ENCODE measurements around the gene SUSD6.

SUSD6 gene

DNA sequence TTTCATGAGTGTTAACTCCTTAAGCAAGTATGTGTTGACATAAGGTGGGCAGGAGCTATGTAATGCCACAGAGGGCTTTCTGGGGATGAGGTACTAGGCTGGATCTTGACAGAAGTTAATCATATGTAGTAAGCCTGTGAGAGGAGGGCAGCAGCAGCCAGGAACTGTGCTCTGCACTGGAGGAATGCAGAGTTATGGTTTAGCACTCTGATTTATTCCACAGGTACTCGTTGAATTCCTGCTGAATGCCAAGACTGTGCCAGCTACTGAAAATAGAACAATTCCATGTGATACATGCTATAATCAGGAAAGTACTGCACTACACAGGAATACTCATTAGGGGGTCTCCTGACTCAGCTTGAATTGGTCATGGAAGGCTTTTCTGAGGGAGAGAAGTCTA, 58.7 kb downstream of the SUSD6 start:
- in situ Hi-C loops (cut with MboI; ENCODE audit: low sequenced_read_pairs), result no loop called here

DNA sequence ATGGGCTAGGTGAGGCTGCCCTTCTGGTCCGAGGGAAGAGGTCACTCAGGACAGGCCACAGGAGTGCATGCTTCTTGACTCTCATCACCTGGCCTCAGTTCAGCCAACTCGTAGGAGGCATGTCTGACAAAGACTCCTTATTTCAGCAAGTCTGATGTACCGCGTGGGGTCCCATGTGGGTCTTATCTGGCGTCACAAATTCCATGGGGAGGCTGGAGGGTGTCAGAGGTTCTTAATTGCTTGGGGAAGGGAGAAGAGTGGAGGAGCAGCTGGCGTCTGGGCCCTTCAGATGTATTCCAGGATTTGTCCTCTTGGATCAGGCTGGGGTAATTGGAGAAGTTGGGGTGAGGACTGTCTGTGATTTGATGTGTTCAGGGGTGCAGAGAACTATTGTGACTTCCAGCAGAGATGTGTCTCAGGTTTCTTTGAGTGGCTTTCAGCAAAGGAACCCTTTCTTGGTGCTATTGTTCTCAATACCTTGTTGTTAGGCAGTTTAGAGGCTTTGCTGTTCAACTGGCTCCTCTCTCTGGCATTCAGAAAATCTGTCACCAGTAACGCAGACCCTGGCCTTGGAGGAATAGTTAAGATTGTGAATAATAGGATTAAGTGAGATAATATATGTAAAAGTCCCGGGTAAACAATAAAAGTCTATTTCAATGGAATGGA, 60.1 kb downstream of the SUSD6 start:
- in situ Hi-C loops (cut with MboI; ENCODE audit: low sequenced_read_pairs), result no loop called here

DNA sequence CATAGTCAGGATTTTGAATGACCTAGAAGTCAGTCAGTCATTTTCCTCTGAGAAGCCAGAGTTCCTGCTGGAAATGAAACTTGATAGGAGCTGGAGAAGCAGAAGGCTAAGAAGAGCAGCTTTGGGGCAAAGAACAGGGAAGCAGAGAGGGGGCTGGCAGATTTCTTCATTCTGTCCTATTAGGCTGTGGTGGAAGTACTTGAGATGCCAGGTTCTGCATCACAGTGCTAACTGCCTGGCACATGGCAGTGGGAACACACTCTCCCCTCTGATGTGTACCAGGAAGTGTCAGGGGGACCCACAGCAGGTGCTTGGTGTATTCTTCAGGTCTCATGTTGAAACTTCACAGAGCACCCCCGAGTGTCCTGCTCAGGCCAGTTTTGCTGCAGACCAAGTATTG, 61.0 kb downstream of the SUSD6 start:
- in situ Hi-C loops (cut with MboI; ENCODE audit: low sequenced_read_pairs), result no loop called here

DNA sequence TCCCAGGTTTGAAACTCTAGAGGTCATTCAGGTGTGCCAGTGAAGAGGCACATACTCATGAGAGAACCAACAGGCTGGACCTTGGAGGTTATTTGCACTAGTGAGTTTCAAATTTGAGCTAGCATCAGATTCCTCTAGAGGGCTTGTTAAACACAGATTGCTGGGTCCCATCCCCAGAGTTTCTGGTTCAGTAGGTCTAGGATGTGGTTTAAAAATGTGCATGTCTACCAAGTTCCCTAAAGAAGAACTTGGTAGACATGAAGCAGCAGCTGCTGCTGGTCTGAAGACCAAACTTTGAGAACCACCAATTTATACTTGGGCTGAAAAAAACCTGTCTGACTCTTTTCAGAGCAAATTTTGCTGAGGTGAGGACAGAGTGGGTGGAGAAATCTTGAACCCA, 61.7 kb downstream of the SUSD6 start:
- in situ Hi-C loops (cut with MboI; ENCODE audit: low sequenced_read_pairs), result no loop called here

DNA sequence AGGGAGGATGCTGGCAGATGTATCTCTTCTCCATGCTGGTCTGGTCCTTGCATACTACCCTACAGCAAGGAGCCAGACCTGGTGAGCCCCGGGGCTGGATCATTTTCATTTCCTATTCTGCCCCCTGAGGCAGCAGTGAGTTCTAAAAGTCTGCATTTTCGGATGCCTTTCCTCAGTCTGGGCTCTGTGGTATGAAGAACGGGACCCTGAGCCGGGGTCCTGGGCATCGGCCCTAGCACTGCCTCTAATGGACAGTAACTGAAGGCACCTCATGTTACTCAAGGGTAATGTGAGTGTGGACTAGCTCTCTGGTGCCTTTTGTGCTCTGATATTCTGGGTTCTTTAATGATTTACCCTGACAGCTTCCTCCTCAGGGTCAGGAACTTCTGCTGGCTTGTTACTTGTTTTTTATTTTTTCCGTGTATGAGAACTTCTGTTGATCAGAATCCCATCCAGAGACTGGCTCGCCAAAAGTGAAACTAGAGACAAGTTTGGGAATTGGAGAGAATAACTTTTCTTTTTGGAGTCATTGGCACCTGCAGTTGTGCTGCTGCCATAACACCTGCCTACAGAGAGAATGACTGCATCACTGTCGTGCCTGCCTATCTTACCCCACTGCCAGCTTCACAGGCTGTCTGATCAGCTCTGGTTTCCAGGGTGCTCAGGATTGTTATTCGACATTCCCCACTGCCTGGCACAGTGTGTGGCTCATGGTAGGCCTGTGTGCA, 62.3 kb downstream of the SUSD6 start:
- in situ Hi-C loops (cut with MboI; ENCODE audit: low sequenced_read_pairs), result no loop called here

DNA sequence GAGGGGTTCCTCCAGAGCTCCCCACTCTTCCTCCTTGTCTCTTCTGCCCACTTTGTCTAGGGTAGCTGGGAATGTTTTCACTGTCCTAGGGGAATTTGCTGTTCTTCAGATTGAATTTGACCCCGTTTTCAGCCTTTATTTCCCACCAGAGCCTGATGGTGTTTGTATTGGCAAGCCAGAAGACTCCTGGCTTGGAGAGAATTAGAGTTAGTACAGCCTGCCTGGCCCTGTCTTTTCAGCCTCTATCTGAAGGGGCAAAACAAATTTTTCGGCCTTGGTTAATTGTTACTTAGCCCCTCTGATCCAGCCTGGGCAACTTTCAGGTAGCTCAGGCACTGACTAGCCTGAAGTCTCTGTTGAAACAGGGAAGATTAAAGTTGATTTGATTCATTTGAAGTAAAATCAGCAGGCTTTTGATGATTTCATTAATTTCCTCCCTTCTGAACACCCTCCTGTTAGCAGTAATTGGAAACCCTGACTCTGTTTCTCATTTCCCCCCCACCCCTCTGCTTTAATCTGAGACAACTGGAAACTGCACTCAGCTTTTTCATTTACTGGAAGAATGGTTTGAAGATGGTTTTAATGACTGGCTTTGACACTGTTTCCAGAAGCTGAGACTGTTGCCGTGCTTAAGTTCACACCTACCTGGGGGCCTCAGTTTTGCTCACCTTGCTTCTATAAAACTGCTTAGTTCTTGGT, 63.3 kb downstream of the SUSD6 start:
- in situ Hi-C loops (cut with MboI; ENCODE audit: low sequenced_read_pairs), result no loop called here

DNA sequence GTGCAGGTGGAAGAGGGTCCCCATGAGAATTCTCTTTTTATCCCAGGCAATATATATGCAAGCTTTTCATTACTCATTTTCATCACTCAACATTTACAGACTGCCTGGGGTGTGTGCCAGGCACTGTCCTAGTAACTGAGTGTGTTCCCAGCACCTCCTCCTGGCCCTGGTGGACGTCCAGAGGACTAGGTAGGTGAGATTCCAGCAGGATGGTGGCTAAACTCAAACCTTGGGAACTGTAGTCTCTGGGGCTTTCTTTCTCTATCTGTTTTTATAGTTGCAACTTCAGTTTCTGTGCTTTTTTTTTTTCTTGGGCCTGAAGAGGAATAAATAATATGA, 63.8 kb downstream of the SUSD6 start:
- in situ Hi-C loops (cut with MboI; ENCODE audit: low sequenced_read_pairs), result no loop called here

DNA sequence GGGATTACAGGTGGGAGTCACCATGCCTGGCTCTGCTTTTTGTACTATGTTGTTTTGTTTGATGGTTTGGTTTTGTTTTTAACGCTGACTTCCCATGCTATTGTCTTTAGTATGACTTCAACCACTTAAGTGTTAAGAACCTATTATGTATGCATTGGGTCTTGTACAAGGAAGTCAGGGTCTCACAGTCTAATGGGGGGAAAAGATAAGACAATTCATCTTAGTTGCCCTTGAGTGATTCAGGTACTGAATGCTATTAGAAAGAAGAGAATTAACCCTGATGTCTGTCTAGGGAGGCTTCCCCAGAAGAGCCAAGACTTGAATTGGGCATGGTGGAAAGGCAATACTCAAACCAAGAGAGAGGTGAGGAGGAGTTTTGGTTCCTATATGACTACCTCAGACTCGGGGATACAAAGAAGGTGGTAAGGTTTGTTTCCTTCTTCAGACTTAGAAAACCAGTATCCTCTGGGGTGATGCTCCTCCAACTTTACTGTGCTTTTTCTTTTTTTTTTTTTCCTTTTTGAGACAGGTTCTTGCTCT, 64.6 kb downstream of the SUSD6 start:
- in situ Hi-C loops (cut with MboI; ENCODE audit: low sequenced_read_pairs), result no loop called here

DNA sequence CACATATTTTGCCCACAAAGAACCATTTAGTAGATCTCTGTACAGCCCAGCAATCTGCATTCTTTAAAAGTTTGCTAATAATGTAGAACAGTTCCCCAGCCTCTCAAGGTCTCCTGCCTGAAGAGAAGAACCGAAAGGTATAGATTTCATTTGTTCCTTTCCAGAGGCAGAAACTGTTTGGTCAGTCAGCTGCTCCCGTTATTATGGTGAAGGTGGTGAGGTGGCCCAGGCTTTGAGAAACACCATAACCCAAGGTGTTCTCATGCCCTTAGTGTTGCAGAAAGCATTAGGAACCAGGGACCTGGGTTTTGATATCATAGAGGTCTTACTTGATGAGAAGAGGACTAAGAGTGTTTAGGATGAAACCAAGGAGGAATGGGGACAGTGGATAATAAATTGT, 65.3 kb downstream of the SUSD6 start:
- in situ Hi-C loops (cut with MboI; ENCODE audit: low sequenced_read_pairs), result no loop called here

DNA sequence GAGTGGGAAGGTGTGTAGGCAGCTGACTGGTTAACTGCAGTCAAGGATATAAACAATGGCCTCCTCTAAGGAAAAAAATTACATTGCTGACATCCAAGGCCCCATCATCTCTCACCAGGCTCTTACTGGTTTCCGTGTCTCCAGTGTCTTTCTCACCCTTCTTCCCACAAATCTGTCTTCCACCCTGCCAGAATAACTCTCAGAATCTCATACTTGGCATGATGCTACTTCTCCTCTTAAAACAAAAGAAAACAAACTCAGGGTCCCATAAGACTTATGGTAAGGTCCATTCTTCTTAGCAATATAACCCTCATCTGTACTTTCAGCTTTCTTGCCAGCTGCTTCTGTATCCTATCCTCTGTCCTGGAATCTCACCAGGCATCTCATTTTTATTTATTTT, 68.9 kb downstream of the SUSD6 start:
- in situ Hi-C loops (cut with MboI; ENCODE audit: low sequenced_read_pairs), result no loop called here

DNA sequence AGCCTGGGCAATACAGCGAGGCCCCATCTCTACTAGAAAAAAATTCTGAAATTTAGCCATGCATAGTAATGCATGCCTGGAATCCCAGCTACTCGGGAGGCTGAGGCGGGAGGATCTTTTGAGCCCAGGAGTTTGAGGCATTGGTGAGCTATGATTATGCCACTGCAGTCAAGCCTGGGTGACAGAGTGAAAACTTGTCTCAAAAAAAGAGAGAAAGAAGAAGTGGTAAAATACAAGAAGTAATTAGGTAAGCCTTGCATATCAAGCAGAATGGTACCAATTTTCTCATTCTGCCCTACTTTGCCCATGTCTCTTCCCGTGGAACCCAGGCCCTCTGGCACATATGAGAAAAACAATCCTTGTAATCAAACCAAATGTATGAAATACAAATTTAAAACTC, 70.7 kb downstream of the SUSD6 start:
- in situ Hi-C loops (cut with MboI; ENCODE audit: low sequenced_read_pairs), result no loop called here

DNA sequence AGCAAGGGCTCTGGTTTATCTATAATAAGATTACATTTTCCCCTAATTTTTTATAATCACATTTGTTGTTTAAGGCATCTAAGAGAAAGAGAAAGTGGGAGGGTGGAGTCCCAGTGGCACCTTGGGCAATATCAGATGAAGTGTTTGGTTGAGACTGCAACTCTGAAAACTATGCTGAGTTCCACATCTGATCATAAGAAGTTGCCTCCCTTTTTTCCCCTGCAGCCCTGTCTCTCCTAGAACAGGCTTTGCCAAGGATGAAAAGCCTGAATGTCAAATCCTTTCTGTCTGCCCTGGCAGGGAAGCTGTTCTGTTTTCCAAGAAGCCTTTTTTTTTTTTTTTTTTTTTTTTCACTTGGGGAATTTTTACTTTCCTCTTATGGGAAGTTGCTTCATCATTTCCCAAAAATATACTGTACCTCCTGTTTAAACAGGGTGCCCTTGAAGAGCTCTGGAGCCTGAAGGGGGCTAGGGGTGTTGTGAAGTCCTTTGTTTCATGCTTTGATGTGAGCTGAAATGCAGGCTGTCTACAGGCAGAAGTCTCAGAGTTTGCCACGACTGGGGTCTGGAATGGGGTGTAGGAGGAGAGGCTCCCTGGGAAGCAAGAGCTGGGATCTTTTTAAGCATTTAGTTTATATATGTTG, 71.3 kb downstream of the SUSD6 start:
- in situ Hi-C loops (cut with MboI; ENCODE audit: low sequenced_read_pairs), result no loop called here

DNA sequence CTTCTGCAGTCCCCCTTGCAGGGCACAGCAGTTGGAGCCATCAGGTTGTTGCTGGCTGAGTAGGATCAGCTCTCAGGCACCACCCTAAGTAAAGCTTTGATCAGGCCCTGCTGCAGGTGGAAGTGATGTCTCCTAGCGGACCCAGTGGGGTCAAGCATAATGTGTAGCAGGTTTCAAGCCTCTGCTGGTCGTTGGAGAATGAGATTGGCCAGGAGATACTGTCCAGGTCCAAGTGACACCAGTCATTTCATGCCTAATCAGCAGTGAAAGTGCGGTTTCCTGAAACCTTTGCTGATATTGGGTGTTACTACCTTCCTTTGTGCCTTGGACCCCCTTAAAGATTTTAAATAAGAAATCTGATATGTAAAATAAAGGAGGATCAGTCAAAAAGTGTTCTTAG, 72.6 kb downstream of the SUSD6 start:
- in situ Hi-C loops (cut with MboI; ENCODE audit: low sequenced_read_pairs), result no loop called here

DNA sequence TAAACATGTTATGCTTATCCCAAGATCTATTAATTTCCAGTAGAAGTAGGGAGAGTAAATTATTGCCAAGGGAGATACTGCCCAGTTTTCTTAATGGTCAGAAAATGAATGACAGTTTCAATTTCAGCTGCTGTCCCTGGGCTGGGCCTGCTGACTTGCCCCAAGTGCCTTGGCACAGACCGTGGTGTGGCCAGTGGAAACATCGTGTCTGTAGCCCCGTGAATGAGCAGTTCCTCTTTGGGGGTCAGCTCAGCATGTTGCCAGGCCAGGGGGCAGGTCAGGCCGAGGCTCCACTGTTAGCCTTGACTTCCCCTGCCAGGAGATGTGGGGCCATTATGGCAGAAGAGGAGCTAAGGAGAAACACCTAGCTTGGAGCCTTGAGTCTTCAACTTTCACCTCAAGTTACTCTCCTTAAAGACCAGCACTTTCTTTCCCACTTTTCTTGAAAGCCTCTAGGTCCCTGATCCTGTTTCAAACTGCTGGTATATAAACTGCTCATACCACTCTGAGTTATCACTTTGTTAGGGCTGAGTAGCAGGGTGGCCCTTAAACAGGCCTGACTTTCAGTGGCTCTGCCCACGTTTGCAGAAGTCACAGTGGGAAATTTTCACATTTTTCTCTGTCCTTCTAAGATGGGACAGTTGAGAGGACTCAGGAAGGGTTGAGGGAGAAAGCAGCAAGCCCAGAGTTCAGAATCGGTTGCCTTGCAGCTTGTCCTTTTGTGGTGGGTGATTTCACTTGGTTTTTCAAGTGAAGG, 73.2 kb downstream of the SUSD6 start:
- in situ Hi-C loops (cut with MboI; ENCODE audit: low sequenced_read_pairs), result no loop called here

DNA sequence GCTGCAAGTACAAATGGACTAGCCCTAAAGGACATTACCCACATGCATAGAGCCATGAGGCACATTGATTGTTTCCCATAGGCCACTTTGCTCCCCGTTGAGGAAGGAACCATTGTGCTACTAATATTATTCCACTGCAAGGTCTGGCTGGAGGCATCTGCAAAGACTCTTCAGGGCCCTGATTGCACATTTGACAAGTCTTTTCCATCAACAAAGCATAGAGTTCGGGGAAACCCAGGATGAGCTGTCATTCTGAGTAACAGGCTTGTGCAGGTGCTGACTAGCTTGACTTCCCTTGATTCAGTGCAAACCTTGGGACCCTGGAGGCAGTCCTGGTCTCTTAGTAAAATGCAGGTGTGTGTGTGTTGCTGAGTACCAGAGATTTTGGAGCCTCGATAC, 73.8 kb downstream of the SUSD6 start:
- in situ Hi-C loops (cut with MboI; ENCODE audit: low sequenced_read_pairs), result no loop called here

DNA sequence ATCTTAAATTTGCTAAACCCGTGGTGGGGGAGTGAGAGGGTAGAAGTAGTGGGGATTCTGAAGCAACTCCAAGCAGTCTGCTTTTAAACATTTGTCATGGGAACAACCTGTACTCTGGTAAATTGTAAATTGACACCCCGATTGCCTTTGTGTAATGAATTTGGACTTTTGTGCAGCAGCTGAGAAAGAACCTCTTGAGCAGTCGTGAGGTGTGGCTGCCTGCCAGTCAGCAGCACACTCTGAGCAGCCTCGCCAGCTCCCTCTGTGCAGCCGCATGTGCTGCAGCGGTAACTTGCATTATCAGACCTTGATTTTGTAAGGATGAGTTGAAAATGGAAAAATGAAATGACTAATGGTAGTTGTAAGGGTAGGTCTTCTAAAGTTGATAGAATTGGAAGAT, 74.3 kb downstream of the SUSD6 start:
- in situ Hi-C loops (cut with MboI; ENCODE audit: low sequenced_read_pairs), result no loop called here

DNA sequence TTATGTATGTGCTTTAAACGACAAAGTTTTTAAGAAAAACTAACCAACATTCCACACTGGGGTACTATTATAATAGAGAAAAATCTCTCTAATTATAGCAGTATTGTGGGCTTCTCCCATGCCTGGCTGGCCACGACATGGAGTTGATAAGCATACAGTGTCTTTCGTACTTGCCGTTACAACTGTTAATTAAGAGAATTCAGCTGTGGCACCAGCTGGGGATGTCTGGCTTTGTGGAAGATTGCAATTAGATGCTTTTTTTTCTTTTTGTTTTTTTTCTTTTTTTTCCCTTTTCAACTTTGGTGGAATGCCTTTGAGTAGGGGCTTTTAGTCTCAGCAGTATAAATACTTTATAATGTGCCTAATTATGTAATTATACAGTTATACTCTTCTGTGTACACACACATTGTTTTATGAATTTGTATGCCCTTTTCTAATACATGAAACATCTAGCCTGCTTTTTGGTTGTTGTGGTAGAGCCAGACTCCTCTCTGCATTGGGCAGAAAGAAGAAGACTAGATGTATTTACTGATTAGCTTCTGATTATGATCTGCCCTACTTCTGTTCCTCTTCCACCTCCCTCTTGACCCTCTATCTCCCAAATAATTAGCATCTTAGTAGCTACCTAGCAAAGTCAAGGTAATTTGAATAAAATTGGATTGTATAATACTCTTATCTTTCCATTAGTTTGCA, 76.4 kb downstream of the SUSD6 start:
- in situ Hi-C loops (cut with MboI; ENCODE audit: low sequenced_read_pairs), result no loop called here

DNA sequence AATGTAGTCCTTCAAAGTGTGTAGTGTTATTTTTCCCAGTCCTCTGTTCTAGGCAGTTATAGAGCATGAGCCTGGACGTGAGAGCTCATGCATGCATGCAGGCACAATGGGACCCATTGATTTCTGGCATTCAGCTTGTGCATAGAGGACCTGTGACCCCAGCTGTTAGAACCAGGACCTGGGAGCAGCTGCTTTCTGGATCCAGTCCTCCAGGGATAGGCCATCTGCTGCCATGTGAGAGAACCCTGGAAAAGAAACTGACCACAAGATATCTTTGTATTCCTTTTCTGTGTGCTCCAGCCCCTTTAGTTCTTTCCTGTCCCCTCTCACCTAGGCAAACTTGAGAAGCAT, 76.9 kb downstream of the SUSD6 start:
- in situ Hi-C loops (cut with MboI; ENCODE audit: low sequenced_read_pairs), result no loop called here

DNA sequence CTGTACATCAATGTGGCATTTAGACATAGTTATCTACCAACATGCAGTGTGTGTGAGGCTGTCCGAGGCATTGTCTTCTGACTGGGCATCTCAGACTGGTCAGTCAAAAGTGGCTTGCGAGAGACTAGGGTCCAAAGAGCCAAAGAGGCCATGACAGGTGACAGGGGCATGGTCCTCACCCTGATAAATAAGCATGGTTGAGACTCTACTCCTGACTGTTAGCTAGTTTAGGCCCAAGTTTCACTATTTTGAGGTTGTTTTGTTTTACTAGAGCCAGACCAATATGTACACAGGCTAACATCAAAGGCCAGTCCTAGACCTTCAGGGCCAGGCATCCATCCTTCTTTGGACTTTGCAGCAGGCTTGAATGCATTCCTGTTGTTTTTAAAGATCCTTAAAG, 78.6 kb downstream of the SUSD6 start:
- in situ Hi-C loops (cut with MboI; ENCODE audit: low sequenced_read_pairs), result no loop called here

DNA sequence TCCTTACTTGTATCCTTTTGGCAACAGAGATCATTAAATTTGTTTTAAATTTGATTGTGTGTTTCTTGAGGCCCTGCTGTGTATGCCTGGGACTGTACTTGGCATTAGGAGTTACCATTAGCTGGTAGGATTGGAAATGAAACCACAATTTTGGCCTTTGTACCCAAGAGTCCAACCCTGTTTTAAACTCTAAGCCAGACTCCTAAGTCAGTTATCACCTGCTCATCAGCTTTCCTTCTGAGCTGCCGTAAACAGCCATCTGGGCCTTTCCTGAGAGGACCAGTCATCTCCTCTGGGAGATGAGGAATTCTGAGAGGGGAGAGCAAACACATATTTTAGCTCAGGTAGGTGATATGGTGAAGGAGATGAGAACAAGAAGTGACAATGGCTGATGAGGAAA, 81.2 kb downstream of the SUSD6 start:
- in situ Hi-C loops (cut with MboI; ENCODE audit: low sequenced_read_pairs), result no loop called here

Data from HL-60/S4 treated with retinoic acid at 250 ng/mL for 4 days and 3 days (cell line).